GM21390 (cell line): Measurements from ENCODE around the gene SLC26A2.
"Not testable (repeated sequence)": the region's sequence is repeated elsewhere in the genome, so short reads cannot be mapped to it uniquely, and the experiment has no call there.

Experiments
- ATAC-seq: cut with Tn5 transposase; IDR thresholded peaks from one replicate; pipeline ENCODE4 v1.9.1; 2021; ENCODE audit not compliant: unreplicated experiment

Gene SLC26A2

DNA sequence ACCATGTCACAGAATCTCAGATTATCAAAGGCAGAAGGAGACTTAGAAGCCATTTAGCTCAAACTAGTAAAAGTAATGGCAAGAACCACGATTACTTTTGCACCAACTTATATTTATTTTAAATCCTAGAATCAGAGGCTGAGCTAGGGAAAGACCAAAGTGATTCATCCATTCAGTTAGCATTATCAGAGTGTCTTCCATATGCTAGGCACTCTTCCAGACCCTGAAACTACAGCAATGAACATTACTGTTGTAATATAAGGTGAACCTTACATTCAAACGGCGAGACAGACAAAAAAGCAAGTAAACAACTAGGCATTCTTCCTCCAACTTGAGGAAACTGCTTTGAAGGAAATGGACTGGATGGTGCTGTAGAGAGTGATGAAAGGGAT is 23.9 kb upstream of the SLC26A2 start:
- ATAC-seq = no peak

DNA sequence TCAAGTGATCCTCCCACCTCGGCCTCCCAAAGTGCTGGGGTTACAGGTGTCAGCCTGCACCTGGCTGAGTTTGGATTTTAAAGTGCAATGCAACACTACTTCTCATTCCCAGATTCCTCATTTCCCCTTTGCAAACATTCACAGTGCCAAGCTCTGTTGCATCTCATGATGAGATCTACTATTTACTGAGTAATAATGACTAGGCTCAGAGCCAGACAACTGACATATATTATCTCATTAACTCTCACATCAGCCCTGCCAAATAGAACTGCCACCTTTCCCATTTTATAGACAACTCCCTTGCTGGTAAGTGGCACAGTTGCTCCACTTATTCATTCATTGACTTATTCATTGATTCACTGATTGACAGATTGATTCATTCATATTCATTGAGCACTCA is 22.9 kb upstream of the SLC26A2 start:
- no peak for ATAC-seq

DNA sequence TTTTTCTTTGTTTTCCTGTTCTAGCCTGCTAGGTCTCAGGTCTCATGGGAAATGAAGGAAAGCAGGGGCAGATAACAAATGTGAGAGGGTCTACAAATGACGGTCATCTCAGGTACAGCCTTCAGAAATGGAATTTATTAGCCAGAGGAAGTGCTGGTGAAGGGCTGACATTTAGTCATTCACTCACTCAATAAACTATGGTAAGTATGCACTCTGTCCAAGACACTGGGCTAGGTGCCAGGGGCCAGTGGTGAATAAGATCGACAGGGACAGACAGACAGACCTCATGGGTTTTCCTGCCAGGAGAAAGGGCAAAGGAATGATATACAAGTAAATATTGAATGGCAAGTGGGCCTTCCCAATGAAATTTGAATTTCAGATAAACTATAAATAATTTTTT is 22.3 kb upstream of the SLC26A2 start:
- no peak for ATAC-seq

DNA sequence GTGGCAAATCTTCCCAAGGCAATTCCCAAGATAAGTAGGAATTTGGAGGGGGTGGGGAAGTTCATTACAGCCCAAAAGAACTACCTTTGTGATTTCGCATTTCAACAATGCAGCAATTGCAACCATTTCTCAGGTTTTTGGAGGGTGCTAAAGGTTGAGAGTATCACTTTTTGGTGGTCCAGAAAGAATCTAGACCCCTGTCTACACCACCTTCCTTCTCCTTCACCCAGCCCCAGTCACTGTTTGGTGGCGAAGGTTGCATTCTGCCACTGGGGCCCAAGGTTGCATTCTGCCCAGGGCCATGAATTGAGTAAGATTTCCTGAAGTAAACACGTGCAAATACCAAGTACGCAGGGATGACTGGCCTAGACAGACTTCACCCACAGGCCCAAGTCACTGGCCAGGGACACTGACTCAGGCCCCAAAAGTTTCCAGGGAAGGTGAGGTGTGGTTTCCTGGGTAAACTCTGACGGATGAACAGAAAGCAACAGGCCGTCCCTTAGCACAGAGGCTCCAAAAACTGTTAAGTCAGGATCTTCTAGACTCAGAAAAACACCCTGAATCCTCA is 21.7 kb upstream of the SLC26A2 start:
- ATAC-seq = no peak

DNA sequence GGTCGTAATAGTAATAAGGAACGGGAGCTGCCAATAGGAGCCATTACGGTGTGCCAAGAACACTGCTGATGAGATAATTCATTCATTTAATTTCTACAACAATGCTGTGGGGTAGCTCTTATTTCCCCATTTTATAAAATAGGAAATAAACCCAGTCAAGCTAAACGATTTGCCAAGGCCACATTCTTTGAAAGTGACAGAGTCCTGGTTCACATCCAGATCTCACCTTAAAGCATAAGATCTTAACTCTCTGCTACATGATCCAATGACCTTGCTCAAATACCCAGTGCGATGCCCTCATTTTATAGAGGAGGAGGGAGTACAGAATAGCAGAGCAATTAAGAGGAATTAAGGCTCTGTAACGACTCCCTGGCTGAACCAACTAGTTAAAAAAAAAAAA is 21.0 kb upstream of the SLC26A2 start:
- no peak for ATAC-seq

DNA sequence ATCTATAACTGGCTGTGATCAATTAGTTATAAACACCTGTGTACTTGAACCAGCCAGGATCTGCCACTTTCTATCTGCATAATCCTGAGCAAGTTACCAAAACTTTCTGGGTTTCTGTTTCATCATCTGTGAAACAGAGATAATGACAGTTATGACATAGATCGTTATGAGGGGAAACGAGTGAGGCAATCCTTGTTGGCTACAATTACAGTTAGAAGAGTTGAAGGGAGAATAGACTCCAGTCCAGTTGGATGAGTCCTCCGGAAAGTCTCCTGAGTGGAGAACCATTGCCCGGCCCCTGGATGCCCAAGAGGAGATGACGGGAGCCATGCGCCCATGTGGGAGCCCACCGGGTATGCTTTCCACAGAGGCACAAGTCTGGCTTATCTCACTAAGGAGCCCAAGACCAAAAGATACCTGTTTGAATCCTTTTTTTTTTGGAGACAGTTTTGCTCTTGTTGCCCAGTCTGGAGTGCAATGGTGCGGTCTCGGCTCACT is 20.4 kb upstream of the SLC26A2 start:
- ATAC-seq = peak; percentile 88

DNA sequence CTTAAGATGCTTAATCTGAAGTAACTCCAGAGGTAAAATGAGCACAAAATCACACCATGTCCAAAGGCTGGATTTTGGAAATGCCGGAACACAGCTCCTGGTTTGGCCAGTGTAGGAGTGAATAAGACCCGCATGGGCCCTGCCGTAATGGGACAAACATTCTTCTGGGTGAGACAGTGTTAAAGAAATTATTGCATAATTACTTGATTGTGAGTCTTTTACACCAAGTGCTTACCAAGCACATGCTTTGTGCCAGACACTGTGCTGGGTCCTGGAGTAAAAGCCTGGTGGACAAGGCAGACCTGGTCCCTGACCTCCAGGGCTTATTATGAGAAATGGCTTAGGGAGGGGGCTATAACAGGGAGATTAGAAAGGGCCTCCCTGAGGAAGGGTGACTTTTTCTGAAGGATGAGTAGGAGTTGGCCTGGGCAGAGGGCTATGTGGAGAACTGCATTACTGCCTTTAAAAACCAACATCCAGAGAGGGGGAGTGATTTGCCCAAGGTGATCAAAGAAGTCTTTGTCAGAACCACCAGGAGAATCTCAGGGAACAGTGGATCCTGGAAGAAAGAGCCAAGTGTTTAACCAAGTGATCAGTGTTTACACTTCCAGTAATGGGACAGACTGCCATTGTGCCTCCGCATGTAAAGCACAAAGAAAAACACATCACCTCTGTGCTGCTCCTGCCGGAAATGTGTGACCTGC is 19.5 kb upstream of the SLC26A2 start:
- ATAC-seq = no peak

DNA sequence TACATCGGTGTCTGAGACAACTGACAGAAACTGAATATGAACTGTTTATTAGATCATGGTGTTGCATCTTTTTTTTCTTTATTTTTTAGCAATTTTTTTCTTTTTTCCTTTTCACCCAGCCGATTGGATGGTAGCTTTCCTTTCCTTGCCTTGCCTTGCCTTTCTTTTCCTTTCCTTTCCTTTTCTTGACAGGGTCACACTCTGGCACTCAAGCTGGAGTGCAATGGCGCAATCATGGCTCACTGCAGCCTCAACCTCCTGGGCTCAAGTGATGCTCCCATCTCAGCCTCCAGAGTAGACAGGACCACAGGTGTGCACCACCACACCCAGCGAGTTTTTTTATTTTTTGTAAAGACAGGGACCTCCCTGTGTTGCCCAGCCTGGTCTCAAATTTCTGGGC is 18.8 kb upstream of the SLC26A2 start:
- ATAC-seq = no peak

DNA sequence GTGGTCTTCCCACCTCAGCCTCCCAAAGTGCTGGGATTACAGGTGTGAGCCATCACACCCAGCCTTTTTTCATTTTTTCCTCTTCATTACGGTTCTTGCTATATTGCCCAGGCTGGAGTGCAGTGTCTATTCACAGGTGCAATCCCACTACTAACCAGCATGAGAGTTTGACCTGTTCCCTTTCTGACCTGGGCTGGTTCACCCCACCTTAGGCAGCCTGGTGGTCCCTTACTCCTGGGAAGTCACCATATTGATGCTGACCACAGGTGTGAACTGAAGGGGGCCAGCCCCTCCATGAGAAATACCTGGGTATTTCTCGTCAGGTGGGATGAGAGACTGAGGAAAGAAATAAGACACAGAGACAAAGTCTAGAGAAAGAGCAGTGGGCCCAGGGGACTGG is 18.4 kb upstream of the SLC26A2 start:
- ATAC-seq = no peak

DNA sequence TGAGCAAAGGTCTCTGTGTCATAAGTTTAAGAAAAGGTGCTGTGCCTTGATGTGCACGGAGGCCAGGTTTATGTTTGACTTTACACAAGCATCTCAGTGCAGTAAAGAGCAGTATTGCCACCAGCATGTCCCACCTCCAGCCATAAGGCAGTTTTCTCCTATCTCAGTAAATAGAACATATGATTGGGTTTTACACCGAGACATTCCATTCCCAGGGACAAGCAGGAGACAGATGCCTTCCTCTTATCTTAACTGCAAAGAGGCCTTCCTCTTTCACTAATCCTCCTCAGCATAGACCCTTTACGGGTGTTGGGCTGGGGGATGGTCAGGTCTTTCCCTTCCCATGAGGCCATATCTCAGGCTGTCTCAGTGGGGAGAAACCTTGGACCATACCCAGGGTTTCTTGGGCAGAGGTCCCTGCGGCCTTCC is 17.8 kb upstream of the SLC26A2 start:
- ATAC-seq = not testable (repeated sequence)

DNA sequence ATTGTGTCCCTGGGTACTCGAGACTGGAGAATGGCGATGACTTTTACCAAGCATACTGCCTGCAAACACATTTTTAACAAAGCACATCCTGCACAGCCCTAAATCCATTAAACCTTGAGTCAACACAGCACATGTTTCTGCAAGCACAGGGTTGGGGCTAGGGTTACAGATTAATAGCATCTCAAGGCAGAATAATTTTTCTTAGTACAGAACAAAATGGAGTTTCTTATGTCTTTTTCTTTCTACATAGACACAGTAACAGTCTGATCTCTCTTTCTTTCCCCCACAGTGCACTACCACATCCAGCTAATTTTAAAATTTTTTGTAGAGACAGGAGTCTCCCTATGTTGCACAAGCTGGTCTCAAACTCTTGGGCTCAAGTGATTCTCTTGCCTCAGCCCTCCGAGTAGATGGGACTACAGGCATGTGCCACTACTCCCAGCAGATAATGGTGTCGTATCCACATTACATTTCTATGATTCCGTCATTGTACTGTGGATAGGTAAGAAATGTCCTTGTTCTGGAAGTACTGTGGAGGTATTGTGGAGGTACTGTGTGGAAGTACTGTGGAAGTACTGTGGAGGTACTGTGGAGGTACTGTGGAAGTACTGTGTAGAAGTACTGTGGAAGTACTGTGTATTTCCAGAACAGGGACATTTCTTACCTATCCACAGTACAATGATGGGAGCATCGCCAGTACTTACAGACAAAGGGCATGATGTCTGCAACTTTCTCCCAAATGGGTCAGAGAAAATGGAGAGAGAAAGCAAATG is 17.2 kb upstream of the SLC26A2 start:
- not testable (repeated sequence) for ATAC-seq

DNA sequence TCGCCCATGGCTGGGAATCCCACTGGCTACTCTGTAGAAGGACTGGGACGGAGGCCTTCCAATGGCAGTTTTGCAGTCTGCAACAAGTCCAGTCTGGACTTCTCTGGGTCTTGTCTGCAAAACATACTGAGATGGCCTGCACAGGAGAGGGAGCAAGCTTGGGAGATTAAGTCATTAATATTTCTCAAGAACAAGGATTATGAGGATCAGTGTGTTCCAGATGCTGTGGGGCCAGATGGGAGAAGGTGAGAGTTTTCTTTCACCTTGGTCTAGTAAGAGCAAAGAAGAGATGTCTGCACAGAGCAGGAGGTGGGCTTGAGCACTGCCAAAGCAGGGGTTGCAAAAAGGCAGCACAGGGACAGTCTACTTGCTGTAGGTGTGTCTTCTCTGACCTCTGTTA is 15.9 kb upstream of the SLC26A2 start, which contains the start of gene PDE6A:
Gene PDE6A (minus strand): TSS at position 128 of the 400 bp plus-strand sequence. CDS start 120 bp downstream, at position 8.
- no peak for ATAC-seq

DNA sequence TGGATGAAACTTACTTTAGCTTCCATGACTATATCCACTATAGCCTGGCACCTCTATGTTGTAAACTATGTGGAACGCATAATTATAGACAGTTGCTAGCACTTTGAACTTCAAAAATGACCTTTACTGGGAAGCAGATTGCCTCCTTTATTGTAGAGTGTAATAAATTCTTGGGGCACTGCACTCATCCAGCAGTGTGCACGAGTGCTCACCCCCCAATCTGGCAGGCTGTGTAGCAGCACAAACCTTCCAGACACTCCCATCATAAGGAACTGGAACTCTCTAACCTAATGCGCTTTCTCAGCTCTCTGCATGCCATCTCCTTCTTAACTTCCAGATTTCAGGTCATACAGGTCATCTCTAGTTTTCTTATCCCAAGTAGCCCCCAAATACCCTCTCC is 14.4 kb upstream of the SLC26A2 start:
- no peak for ATAC-seq

DNA sequence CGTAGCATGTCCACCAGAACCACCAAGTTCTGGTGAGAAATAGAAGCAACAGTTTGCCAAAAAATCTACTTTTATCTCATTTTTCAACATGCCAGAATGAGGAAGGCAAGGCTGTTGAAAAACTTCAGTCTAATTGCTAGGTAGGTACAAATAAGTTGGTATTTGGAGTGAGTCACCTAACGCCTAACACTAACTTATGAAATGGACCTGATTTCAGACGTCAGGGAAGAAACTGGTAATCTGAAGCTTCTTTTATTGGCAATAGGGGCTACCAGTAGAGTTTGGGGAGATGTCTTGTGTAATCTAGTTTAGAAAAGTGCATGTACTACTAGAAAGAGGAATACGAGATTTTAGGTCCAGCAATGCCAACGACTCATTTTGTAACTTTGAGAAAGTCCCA is 11.6 kb upstream of the SLC26A2 start:
- ATAC-seq = no peak

DNA sequence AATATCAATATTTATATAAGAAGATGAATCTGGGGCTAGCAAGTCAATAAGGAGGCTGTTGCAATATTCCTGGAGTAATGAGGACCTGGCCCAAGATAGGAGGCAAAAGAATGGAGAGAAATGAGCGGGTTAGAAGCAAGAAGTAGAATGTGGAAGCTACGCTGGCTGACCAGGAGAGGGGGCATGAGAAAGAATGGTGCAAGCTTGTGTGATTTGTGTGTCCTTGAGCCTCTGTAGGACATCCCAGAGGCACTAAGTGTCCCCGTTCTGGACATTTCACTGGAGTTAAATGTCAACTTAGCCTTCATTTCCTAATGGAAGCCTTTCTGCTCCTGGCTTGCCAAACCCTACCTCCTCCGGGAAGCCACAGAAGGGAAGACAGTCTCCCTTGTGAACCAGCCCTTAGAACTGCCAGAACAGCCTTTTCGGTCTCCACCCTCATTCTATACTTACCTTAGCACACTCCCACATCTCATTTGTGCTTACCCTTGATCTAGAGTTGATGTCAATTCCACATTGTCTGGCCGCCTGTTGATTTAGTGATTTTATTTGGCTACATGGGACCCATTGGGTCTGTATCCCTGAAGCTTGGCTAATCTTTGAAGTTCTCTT is 9.3 kb upstream of the SLC26A2 start:
- no peak for ATAC-seq

DNA sequence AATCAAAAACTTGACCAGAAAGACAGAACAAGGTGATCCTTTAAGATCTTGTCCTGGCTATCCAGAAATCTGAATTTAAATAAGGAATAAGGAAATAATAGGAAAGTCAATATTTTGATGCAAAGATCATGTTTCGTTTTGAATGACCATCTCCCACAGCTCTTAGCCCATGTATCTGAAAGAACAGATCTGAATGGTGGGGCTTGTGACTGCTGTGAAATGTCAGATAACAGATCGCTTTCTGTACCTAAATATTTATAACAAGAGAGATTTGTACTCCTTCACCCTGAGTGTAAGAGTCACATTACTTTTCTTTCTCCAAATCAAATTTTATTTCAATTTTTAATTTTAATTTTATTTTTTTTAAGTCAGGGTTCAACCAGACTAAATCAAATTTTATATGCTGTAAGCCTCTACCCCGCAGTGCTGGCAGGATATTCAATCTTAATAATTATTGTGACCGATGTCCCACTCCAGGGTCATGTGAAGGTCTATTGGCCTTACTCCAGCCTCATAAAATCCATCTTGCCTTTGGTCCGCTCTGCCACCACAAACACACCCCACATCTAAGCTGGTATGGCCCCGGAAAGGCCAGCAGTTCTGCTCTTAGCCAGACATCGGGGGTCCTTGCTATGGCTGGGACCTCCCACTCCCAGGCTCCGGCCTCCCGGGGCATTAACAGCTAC is 7.0 kb upstream of the SLC26A2 start:
- ATAC-seq = no peak

DNA sequence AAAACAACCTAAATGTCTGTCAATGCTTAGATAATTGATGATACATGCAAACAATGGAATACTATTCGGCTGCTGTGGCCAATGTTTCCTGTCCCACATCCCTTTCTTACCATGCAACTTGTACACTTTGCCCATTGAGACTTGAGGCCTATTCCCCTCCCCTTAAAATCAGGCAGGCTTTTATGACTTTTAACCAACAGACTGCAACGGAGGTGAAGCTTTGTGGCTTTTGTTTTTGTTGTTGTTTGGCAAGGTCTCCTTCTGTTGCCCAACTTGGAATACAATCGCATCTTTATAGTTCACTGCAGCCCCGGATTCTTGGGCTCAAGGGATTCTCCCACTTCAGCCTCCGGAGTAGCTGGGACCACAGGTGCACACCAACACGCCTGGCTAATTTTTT is 5.8 kb upstream of the SLC26A2 start:
- no peak for ATAC-seq

DNA sequence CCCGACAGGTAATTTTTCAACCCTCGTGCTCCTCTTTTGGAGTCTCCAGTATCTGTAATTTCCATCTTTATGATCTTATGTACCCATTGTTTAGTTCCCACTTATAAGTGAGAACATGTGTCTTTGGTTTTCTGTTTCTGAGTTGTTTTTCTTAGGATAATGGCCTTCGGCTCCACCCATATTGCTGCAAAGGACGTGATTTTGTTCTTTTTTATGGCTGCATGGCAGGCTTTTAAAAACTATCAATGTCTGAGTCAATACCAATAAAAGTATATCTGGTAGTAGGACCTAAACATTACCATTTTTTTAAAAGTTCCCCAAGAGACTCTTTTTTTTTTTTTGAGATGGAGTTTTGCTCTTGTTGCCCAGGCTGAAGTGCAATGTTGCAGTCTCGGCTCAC is 3.9 kb upstream of the SLC26A2 start:
- ATAC-seq = no peak

DNA sequence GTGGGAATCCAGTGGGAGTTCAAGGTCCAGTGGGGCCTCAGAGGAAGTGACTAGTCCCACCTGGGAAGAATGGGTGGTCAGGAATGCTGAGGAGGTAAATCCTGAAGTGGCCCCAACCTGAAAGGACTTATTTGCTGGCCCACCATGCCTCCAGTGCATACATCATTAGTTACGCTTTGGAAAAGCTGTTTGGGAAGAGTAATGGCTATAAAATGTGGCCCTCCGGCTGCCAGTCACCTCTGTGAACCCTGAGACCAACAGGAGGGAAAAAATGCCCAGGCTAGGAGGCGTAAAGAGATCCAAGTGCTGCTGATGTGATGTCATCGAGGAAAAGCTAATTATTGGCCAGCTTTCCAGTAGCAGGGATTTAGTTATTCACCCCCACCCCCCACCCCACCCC is 2.7 kb upstream of the SLC26A2 start:
- ATAC-seq = no peak

DNA sequence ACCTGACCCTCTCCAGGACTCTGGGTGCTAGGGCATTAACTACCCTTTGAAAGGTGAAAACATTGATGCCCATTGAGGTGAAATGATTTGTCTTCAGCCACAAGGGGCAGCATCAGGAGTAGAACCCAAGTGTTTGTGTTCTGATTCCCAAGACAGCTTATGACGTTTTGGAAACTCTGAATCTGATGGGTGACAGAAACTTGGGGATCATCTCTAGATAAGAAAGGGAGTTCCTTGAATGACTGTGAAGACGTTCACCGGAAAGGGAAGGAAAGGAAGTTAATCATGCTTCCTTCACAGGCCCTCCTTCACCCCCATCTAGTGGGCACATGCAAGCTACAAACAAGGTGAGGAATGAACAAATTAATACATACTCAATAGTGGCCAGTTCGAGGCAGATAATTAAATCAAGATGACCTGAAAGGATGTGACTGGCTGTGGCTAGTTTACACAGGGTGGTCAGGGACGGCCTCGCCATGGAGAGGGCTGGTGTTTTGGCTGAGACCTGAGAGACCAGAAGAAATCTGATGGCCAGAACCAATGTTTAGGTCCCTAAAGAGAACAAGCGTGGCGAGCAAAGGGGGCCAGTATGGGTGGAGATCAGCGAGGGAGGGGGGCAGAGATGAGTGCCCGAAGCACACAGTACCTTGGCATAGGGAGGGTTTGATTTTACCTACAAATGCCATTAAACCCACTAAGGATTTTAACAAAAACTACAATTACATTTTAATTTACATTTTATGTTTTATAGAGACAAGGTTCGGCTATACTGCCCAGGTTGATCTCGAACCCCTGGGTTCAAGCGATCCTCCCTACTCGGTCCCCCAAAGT is 937 bp upstream of the SLC26A2 start:
- peak; percentile 19 for ATAC-seq
